SHP77 treated with DMSO at 0.1 percent for 48 hours (cell line): ENCODE results near the gene DDX59.
"Not testable (repeated sequence)": the region's sequence is repeated elsewhere in the genome, so short reads cannot be mapped to it uniquely, and the experiment has no call there.

Experiments
- DNase-seq: peaks from one replicate; lab custom pipeline; 2025; lab: John Stamatoyannopoulos, UW

DDX59 gene

DNA sequence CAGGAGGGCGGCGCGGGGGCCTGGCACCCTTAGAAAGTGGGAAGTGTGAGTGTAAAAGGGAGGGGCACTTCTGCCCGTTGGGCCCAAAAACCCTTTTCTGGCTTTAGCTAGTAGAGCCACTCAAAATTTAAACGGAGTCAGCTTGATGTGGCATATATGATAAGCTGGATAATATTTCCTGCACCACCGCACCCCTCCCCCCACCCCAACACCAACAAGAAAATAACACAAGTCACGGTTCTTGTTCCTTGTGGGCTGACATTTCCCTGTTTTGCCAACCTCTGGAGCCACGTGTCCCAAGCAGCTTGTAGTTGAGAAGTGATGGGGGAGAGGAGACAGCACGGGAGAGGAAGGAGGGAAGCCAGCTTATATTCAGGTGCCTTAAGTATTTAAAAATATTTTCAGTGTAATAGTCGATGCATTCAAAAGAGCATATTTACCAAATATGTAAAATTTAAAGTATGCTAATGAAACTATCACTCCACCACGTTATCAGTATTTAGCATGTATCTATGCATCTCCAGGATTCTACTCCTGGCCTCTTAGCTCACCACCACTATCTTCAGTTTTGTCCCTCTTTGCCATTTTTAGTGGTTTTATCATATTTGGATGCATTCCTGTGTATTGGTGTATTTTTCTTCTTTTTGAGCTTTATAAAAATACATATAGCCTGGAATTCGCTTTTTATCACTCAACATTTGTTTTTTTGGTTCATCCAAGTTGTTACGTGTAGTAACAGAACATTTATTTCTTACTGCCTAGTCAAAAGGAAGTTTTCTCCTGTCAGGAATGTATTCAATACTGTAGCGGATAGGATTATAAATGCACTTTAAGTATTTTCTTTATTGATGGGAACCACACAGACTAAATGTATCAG lies 773 bp upstream of the DDX59 start:
- DNase-seq = peak; percentile 31

DNA sequence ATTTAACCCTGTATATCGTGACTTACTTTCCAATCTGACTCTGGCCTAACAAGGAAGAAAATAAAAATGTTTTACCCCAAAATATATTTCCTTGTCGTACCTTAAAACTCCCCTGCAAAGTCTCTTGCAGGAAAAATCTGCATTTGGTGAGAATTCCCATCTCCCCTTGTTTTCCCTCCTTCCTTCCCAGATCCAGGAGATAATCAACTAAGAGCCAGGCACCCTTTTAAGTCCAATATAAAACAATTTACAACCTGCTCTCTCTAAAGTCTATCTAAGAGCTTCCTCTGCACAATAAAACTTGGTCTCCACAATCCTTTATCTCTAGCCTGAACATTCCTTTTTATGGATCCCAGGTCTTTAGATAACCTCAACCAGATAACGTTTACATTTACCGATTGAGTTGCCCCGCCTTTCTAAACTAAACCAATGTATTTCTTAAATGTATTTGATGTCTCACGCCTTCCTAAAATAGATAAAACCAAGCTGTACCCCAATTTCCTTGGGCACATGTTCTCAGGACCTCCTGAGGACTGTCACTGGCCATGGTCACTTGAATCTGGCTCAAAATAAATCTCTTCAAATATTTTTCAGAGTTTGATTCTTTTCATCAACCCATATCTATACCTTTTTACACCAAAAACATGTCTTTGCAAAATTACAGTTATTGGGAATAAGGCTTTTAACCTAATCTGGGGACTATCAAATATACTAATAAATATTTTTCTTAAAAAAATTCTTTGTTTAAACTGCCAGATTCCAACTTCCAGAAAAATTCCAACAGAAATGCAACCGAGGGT lies 993 bp downstream of the DDX59 start:
- DNase-seq = no peak

DNA sequence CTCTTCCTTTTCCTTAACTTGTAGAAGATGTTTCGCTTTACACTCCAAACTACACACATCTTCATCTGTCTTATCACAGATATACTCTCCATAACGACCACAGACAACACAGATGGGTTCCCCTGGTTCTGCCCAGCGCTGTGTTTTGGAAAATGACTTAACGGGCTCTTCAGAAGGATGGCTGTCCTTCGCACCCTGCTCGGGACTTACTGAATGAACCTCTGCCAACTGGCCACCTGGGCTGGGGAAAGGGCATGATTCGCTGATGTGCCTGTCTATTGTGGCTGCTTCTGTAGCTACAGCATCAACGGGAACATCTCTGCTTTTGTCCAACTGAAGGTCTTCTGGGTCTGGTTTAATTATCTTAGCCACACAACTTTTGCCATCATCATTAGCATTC lies 3.4 kb downstream of the DDX59 start:
- DNase-seq = no peak

DNA sequence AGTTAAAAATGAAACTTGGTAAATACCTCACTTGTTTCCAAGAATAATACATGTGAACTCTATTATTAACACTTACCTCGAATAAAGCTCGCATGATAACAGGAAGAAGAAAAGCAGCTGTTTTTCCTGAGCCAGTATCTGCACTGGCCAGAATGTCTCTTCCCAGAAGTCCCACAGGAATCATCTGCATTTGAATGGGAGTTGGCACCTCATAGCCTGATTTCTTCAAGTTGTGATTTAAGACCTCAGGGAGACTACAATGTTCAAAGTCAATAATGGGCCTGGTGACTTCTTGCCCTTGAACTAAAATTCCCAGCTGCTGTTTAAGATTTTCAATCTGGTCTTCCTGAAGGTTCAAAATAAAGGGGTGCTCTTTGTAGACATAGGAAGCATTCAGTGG lies 3.8 kb downstream of the DDX59 start:
- DNase-seq = no peak

DNA sequence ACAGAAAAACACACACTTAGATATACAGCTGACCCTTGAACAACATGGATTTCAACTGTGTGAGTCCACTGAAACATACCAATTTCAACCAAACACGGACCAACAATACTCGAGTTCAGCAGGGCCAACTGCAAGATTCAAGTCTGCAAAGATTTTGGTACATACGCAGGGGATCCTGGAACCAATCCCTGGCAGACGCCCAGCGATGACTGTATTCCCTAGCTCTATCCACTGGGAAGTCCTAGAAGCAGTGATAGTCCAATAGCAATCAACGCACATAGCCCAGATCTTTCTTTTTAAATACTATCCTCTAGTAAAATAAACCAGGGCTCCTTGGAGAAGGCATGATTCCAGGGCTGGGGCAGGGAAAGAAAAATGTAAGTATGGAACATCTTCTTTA lies 9.0 kb downstream of the DDX59 start:
- no peak for DNase-seq

DNA sequence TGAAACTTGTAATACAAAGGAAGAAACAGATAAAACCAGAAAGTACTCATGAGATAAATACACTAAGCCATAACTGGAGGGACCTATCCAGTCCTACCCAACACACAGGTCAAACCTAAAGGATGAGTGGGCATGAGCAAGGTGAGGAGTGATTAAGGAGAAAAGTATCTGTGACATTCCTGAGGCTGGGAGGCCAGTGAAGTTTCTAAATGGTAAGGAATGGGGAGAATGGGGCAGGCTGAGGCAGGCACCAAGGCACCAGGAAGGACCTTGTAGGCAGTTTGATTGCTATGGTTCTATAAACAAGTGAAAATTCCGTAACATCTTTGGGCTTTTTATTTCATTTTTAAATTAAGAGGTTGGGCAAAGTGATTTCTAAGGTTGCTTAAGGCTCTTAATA lies 10.4 kb downstream of the DDX59 start:
- DNase-seq = no peak

DNA sequence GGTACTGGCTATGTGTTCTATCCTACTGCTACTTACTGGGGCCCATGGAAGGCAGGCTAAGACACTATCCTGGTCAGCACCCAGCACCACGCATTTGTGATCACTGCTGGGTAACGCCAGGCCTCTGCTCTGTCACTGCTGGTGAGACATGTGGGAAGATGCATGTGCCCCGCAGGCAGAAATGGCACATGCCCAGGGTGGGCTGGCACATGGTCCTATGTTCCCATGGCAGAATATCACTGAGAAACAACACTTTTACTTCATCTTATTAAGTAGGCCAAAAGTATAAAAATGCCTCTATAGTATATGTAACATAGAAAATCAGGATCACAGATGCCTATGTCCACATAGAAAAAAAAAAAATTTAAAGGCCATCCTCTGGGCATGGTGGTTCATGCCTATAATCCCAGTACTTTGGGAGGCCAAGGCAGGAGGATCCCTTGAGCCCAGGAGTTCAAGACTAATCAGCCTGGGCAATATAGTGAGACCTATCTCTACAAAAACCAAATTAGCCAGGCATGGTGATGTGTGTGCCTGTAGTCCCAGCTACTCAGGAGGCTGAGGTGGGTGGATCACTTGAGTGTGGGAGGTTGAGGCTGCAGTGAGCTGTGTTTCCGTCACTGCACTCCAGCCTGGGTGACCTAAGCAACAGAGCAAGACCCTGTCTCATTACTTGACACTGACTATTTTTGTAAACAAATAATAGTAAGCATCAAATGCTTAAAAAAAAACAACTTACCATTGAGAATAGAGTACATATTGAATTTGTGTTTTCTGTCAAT lies 11.5 kb downstream of the DDX59 start:
- DNase-seq = no peak

DNA sequence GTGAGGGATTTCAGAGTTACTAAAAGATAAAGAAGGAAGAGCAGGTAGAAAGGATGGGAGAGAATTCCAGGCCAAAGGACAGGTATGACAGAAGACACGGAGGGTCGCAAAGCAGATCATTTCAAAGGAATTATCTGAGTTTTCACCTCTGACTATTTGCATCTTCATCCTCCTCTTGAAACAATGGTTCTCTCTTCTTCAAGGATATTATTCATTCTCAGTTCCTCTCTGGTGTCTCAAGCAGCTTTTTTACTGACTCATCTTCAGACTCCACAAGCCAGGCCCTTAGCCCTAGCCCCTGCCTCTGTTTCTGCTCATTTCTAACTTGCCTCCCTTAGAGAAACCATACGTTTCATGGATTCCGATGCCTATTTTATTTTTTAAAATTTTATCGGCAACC lies 15.0 kb downstream of the DDX59 start:
- no peak for DNase-seq

DNA sequence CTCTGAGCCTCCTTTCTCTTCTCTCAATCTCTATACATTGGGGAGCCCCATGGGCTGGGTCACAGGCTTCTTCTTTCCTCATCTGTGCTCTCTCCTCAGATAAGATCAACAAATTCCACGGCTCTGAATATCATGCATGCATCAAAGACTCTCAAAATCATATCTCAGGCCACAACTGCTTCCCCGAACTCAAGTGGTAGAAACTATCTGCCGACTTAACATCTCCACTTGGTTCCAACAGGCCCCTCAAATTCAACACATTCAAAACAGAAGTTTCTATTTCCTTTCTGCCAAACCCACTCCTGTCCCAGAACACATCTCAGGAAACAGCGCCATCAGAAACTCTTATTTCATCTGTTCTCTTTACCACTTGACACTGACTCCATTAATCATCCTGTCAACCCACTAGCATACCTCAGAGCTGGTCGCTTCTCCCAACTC lies 16.7 kb downstream of the DDX59 start:
- no peak for DNase-seq

DNA sequence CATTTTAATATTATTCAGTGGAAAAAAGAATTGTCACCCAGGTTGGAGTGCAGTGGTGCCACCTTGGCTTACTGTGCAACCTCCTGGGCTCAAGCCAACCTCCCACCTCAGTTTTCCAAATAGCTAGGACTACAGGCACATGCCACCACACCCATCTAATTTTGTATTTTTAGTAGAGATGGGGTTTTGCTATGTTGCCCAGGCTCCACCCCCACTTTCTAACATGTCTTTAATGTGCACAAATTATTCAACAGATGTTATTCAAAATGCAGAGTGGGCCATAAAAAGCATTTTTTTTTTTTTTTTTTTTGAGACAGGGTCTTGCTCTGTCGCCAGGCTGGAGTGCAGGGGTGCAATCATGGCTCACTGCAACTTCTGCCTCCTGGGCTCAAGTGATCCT lies 17.3 kb downstream of the DDX59 start:
- no peak for DNase-seq

DNA sequence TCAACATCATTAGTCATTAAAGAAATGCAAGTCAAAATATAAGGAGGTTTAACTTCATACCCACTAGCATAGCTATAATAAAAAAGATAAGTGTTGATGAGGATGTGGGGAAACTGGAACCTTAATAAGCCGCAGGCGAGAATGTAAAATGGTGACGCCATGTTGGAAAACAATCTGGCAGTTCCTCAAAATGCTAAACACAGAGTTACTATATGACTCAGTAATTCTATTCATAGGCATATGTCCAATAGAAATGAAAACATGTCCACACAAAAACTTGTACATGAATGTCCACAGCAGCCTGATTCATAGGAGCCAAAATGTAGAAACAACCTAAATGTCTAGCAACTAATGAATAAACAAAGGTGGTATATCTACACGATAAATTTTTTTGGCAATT lies 23.2 kb downstream of the DDX59 start:
- no peak for DNase-seq

DNA sequence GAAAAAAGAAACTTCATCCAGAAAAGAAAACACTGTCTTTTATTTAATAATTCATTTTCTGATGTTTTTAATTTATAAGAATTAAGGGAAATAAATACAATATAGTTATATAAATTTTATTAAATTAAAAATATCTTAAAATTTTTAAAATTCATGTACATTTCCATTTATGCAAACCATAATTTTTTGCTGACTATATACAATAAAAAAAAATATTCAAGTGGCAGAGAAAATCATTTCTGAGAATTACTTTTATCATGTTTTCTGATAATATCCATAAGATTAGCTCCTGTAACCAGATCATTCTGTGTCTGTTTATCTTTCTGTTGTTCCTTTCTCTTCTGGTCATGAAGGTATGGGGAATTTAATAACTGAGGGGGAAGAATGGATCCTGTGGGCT lies 25.7 kb downstream of the DDX59 start:
- DNase-seq = no peak

DNA sequence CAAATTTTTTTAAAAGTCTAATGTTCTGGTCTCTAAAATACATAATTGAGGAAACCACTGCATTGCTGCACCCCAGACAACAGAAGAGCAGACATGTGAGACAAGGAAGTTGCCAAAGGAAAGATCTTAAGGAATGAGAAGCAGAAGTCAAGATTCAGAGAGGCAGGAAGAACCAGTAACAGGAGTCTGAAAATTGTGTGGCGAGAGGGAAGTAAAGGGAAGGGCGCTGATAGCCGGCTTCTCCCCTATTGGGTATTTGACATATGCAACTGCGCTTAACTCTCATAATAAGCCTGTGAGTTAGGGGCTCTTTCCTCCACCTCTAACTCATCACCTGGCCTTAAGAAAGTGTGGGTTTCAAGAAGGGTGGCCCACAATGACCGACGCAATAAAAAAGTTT lies 27.2 kb downstream of the DDX59 start:
- no peak for DNase-seq

DNA sequence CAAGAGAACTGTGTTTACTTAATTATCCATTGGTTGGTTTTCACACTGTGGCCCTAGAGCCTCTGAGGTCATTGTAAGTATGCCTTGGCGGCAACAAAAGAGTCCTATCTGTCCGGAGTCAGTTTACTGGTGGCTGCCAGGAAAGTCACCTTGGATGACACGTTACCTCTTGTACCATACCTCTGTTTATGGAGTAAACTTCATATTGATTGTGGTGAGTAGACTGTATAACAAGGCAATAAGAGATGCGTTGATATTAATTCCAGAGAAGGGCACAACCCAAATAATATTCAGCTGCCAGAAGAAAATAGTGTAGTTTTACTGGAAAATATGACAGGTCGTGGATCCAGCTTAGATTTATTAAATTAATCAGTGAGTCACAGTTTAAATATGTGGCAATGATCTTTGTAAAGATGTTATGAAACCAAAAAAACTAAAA lies 28.7 kb downstream of the DDX59 start:
- no peak for DNase-seq

DNA sequence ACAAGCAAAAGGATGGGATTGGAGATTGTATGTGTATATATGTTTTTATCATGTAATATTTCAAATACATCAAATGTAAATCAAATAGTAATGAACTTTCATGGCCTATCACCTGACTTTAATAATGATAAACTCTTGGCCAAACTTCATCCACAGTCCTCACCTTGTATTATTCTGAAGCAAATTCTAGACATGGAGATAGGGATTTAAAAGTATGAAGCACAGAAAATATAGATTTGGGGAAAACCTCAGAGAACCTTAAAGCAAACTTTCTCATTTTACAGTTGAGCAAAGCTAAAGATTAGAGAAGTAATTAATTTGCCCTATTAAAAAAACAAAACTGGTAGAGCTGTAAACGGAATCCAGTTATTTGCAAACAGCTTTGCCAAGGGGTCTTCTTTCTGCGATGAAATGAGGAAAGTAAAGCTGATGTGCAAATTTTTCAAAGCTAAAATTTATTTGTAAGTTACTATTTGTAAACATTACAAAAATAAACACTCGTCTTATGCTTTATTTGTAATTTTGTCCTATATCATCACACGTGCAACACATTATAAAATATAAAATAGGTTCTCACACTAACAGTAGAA lies 29.2 kb downstream of the DDX59 start:
- DNase-seq = no peak

DNA sequence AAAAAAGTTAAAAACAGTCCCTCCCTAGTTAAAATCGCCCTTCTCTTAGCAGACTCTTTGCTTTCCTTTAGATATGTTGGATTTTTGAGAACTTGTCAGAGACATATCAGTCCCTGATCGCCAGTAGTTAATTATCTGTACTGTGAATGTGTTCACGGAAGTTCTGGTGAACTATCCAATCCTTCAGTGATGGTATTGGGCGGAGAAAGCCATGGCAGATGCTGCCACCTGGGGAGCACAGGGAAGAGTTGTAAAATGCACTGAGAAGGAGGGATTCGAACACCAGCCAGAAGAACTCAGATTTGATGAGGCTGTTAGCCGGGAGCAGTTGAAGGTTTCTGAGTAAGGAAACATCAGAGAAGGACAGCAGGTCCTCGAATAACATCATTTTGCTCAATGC lies 31.6 kb downstream of the DDX59 start:
- no peak for DNase-seq

DNA sequence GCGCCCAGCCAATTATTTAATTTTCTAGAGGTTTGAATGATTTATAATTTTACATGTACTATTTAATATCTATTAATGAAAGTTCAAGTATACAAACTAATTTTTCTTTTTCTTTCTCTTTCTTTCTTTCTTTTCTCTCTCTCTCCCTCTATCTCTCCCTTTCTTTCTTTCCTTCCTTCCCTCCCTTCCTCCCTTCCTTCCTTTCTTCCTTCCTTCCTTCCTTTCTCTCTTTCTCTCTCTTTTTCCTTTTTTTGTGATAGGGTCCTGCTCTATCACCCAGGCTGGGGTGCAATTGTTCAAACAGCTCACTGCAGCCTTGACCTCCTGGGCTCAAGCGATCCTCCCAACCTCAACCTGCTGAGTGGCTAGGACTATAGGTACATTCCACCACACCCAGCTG lies 33.0 kb downstream of the DDX59 start:
- DNase-seq = no peak

DNA sequence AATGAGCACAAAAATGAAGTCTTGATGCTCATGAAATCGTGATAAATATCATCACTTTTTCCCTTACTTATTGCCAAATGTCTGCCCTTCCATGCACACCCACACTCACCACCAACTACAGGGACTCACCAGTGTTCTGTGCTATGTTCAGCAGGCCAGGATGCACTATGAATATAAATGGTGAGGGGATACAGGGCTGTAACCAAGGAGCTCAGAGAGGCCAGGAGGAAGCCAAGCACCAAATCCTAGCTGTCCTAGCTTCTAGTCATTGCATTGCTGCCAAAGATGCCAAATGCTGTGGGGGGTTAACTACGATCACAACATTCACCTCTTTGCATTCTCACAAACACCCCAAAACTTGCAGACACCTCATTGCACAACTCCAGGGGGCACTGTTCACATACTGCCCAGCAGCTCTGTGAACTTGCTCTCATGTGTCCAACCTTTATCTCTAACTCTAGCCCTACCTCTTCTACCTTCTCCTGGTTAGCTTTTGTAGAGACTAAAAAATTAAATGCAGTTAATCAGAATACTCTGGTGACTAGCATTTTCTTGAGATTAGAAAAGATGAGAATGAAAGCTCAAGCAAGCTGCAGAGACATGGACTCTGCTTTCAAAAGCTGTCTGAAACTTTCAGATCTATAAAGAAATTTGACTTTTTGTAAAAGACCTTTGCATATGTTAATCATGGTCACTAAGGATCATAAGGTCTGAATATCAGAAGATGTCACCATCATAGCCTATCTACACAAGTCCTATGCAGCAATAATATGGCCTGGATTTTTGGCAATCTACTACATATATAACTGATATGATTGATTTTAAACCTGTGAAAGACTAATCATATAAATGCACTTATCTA lies 35.2 kb downstream of the DDX59 start:
- no peak for DNase-seq

DNA sequence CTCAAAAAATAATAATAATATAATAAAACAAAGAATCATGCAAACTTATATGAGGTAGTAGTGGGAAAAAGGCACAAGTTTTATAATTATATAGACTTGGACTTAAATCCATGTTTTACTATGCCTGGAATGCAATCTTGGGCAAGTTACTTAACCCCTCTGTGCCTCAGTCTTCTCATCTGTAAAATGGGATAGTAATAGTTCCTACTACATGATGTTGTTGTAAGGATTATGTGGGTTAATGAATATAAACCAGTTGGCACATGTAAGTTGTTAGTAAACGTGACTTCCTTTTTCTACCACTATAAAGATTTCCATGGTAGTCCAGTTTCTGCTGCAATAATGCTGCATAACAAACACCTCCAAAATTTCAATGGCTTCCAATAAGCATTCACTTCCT lies 38.3 kb downstream of the DDX59 start:
- no peak for DNase-seq

DNA sequence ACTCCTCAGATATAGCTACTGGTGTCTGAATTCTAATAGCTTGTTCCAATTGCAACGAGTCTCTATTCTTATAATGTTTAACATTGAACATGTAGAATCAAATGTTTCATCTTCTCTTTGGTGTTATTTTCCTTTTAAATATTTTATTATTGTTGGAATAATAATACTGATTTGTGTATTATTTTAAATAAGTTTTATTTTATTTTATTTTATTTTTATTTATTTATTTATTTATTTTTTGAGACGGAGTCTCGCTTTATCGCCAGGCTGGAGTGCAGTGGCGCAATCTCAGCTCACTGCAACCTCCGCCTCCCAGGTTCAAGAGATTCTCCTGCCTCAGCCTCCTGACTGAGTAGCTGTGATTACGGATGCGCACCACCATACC lies 39.2 kb downstream of the DDX59 start:
- DNase-seq = not testable (repeated sequence)

DNA sequence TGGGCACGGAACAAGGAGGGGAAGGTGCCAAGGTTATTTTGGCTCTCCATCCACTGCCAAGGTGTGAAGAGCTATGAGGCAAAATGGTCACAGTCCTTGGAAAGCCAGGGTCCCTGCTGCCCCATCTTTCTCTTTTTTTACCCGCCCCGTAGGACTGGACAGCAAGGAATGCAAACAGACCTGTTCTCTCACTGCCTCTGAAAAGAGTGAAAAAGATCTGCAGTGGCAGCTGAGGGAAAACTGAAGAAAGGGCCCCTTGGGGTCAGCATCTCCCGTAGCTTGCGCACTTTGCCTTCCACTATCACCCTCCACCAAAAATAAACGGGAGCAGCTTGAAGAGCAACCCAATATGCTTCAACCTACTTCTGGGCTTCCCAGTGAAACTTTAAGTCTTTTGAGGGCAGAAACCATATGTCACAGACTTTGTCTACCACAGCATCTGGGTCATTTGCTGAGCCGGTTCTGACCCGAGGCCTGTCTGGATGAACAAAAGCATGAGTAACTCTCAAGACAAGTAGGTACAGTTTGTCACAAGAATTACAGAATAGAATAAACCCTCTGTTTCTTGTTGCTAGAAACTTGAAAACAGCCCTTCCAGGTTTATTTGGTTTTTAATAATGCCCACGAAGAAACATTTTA lies 39.7 kb downstream of the DDX59 start:
- DNase-seq = no peak
